Measurements from ENCODE around the gene GDF15. TPM values are rescaled to one million over a fixed set of nuclear protein-coding genes. Genes with fewer than 3 reads are reported as not detected.
"Not testable (repeated sequence)": the region's sequence is repeated elsewhere in the genome, so short reads cannot be mapped to it uniquely, and the experiment has no call there.

GDF15 gene
- total RNA-seq, 4 donors from 2014 or later: 0.57 to 0.89 (median 0.86) TPM; not detected in 1

DNA sequence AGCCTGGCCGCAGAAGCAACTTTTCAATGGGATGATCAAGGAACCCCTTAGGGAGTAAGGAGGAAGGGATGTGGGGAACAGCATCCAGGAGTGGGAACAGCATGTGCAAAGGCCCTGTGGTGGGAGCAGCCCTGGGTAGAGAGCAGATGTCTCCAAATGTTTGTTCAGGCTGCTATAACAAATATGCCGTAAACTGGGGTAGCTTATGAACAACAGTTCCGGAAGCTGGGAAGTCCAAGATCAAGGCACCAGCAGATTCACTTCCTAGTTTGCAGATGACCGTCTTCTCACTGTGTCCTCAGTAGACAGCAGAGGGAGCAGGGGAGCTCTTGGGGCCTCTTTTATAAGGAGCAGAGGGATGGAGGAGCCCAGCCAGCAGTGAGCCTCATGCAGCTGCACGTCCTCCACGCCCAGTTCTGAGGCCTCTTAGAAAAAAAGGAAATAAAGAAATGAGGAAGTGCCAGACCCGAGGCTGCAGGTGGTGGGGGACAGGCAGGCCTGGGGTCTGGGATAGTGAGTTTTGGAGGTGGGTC, 15.7 kb downstream of the GDF15 start:
- H3K36me3 ChIP-seq: no peaks in the 10 kb centered on the region
- peaks cover 21% of the 10 kb centered on the region for H3K4me1 ChIP-seq
- H3K27me3 ChIP-seq: peaks cover 11% of the 10 kb centered on the region
- 42% methylated on average over 7 of the region's 7 CpGs for WGBS
- H3K9me3 ChIP-seq: no peaks in the 10 kb centered on the region
- no peak overlapping the region for H3K4me3 ChIP-seq
- DNase-seq (ENCODE audit: low spot score in 2 of 2): no peak
- H3K27ac ChIP-seq: peak overlapping the region; percentile 37
- TF ChIP-seq EP300 (IDR thresholded peaks at IDR 0.05): no peak
- TF ChIP-seq, protein P1, sequence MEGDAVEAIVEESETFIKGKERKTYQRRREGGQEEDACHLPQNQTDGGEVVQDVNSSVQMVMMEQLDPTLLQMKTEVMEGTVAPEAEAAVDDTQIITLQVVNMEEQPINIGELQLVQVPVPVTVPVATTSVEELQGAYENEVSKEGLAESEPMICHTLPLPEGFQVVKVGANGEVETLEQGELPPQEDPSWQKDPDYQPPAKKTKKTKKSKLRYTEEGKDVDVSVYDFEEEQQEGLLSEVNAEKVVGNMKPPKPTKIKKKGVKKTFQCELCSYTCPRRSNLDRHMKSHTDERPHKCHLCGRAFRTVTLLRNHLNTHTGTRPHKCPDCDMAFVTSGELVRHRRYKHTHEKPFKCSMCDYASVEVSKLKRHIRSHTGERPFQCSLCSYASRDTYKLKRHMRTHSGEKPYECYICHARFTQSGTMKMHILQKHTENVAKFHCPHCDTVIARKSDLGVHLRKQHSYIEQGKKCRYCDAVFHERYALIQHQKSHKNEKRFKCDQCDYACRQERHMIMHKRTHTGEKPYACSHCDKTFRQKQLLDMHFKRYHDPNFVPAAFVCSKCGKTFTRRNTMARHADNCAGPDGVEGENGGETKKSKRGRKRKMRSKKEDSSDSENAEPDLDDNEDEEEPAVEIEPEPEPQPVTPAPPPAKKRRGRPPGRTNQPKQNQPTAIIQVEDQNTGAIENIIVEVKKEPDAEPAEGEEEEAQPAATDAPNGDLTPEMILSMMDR (IDR thresholded peaks at IDR 0.05): peak in 1 of 2 donors; percentile 25

GRCh38 chr19:18402455-18403248, 16.7 kb downstream of the GDF15 start:
- WGBS: 75% methylated on average over 18 of the region's 18 CpGs
- not testable (repeated sequence) for H3K36me3 ChIP-seq; H3K27me3 ChIP-seq; H3K9me3 ChIP-seq; H3K4me3 ChIP-seq; DNase-seq (ENCODE audit: low spot score in 2 of 2)
- Histone ChIP-seq H3K4me1 (peaks cover 15% of the 10 kb centered on the region), H3K27ac (peak overlapping the region; percentile 37)

DNA sequence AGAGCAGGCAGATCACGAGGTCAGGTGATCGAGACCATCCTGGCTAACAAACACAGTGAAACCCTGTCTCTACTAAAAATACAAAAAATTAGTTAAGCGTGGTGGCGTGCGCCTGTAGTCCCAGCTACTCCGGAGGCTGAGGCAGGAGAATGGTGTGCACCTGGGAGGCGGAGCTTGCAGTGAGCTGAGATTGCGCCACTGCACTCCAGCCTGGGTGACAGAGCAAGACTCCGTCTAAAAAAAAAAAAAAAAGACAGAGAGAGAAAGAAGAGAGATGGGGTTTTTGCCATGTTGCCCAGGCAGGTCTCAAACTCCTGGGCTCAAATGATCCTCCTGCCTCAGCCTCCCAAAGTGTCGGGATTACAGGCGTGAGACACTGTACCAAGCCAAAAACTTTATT, 19.8 kb downstream of the GDF15 start:
- H3K9me3 ChIP-seq; H3K36me3 ChIP-seq; DNase-seq (ENCODE audit: low spot score in 2 of 2); H3K4me3 ChIP-seq; H3K27me3 ChIP-seq; H3K27ac ChIP-seq: not testable (repeated sequence)
- H3K4me1 ChIP-seq: peaks cover 14% of the 10 kb centered on the region
- WGBS: 91% methylated on average over 11 of the region's 11 CpGs

- no peaks in the 10 kb centered on the region for H3K27me3 ChIP-seq
- H3K4me3 ChIP-seq: no peak overlapping the region
- H3K27ac ChIP-seq: no peak overlapping the region
- TF ChIP-seq POLR2AphosphoS5 (IDR thresholded peaks at IDR 0.05) (no peak), EP300 (IDR thresholded peaks at IDR 0.05) (no peak), POLR2A (IDR thresholded peaks at IDR 0.05) (no peak)
- TF ChIP-seq, protein P1 (IDR thresholded peaks at IDR 0.05): no peak
- H3K36me3 ChIP-seq: no peaks in the 10 kb centered on the region
- DNase-seq (ENCODE audit: low spot score in 2 of 2): no peak
- peaks cover 9% of the 10 kb centered on the region for H3K4me1 ChIP-seq
- H3K9me3 ChIP-seq: no peaks in the 10 kb centered on the region
- 91% methylated on average over 9 of the region's 9 CpGs for WGBS
Observed at GRCh38 chr19:18406749-18407148, 20.8 kb downstream of the GDF15 start.

GRCh38 chr19:18408053-18408476, 22.1 kb downstream of the GDF15 start:
- DNase-seq (ENCODE audit: low spot score in 2 of 2): no peak
- no peaks in the 10 kb centered on the region for H3K36me3 ChIP-seq
- H3K4me1 ChIP-seq: peaks cover 2% of the 10 kb centered on the region
- WGBS: 44% methylated on average over 4 of the region's 10 CpGs
- no peak for TF ChIP-seq POLR2A (IDR thresholded peaks at IDR 0.05)
- TF ChIP-seq EP300 (IDR thresholded peaks at IDR 0.05): no peak
- TF ChIP-seq, protein P1 (IDR thresholded peaks at IDR 0.05): peak in 1 of 2 donors; percentile 6
- no peaks in the 10 kb centered on the region for H3K9me3 ChIP-seq
- no peaks in the 10 kb centered on the region for H3K27me3 ChIP-seq
- no peak overlapping the region for H3K27ac ChIP-seq
- H3K4me3 ChIP-seq: no peak overlapping the region

DNA sequence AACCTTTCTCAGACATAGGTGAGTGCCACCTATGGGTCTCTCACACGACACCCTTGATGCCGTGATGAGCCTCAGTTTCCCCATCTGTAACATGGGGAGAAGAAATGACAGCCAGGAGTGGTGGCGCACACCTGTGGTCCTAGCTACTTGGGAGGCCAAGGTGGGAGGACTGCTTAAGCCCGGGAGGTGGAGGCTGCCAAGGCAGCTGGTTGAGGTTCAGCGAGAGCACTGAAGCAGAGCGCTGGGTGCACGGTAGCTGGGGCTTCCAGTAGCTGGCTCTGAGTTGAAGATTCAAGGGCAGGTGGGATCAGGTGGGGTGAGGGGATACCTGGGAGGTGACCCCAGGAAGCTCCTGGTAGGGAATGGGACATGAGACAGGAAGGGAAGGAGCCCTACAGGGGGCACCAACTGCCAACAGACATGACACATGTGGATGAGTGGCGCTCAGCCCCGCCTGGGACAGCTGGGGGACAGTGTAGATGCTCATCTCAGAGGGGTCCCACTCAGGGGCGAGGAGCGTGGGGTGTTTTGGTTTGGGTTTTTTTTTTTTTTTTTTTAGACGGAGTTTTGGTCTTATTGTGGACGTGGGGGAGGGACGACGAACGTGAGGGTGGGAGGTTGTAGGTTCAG, 26.8 kb downstream of the GDF15 start:
- Histone ChIP-seq H3K4me3 (no peak overlapping the region), H3K36me3 (no peaks in the 10 kb centered on the region), H3K27ac (no peak overlapping the region), H3K27me3 (no peaks in the 10 kb centered on the region), H3K9me3 (no peaks in the 10 kb centered on the region), H3K4me1 (peaks cover 38% of the 10 kb centered on the region)
- DNase-seq (ENCODE audit: low spot score in 2 of 2): peak in 1 of 2 donors; percentile 79
- TF ChIP-seq EP300 (IDR thresholded peaks at IDR 0.05) (no peak), POLR2AphosphoS5 (IDR thresholded peaks at IDR 0.05) (no peak), POLR2A (IDR thresholded peaks at IDR 0.05) (no peak)
- TF ChIP-seq, protein P1 (IDR thresholded peaks at IDR 0.05): no peak
- WGBS: 72% methylated on average over 15 of the region's 16 CpGs
